Posterior vena cava (tissue), 2 donors: ENCODE results near the gene TBC1D22A. TPM values are rescaled to one million over a fixed set of nuclear protein-coding genes. Genes with fewer than 3 reads are reported as not detected.
"Not testable (repeated sequence)": the region's sequence is repeated elsewhere in the genome, so short reads cannot be mapped to it uniquely, and the experiment has no call there.

Experiments used
- DNase-seq: peaks from one replicate; pipeline ENCODE4 v3.0.0-alpha.2; 2020; ENCODE audit warnings: low spot score
- intact Hi-C, 2 donors: fragments of 100-400 bp; cut with DNase I; formaldehyde crosslinking; loops; one replicate each; pipeline versions ENCODE4 v1.14.1 to v1.14.2; 2022 to 2023
- total RNA-seq, 2 donors: library from RNA; stranded (reverse); fragmentation: NEBNext Ultra II Directional; extraction: Animal tissue kit (Norgen Biotek cat#: 25700); gene quantifications; one replicate each; pipeline ENCODE4 v1.2.1, GENCODE V29; 2021
- donor health status: DM: yes; HTN: yes; CAD: no.
- donor health status: DM: yes; HTN: yes; CAD: no.

TBC1D22A gene
- total RNA-seq, 2 donors from 2014 or later, result 19.3 to 21.7 TPM

DNA sequence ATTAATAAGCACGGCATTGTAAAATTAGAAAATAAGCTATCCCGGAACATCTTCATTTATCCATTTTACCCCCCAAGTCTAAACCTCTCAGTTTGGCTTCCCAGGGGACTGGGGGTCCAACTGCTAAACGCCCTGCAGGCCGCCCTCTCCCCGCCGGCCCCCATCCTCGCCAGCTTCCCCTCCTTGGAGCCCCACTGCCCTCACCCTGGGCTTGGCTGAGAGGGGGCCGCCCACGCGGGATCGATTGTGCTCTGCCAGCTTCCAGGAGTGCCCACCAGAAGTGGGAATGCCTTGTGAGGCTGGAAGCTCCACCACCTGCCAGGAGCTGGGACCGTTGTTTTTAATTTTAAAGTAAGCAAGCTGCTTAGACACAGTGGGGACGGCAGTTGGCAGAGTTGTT lies 353.5 kb downstream of the TBC1D22A start:
- intact Hi-C loops, result no loop called here
- DNase-seq, result peak; percentile 56

DNA sequence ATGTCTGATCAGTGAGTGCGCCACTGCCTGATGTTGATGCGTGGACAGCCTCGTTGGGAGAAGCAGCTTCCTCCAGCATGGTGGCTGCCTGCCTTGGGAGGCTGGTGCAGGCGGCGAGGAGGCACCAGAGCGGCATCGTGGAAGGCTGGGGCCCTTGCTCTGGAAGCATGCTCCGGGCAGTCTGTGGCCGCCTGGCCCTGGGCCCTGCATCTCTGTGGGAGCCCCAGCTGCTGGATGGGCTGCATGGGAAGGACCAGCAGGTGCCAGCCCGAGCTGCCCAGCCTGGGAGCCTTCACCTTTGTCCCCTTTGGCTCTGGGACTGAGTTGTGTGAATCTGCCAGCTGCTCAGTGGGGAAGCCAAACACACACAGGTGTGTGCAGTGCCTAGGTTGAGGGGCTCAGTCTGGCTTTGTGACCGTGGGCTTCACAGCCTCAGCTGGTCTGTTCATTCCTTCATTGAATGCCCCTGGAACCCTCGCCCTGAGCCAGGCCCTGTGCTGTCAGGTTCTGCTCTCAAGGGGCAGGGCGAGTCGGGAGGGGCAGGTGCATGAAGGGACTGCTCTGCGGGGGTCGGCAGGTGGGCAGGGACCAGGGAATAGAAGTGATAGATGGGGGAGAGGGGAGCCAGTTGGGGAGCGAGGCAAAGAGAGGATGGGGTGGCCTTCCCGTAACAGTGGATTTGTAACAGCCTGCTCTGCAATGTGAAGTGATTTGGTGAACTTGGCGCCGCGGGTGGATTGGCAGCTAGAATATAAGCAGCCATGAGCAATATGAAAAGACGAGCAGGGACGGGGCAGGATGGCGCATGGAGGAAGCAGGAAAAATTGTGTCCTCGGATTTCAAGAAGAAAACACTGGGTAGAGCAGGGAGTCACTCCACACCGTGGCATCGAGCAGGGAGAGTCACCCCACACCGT lies 354.2 kb downstream of the TBC1D22A start:
- intact Hi-C loops, result no loop called here
- no peak for DNase-seq

DNA sequence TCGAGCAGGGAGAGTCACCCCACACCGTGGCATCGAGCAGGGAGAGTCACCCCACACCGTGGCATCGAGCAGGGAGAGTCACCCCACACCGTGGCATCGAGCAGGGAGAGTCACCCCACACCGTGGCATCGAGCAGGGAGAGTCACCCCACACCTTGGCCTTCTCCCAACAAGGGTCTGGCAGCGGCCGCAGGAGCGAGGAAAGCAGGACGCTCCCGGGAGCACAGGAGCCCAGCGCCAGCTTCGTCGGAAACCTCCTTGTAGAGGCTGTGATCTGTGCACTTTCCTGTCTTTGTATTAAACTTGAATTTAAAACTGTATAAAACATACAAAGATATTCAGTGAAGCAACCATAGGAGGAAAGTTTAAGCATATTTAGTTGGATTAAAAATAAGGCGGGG lies 355.0 kb downstream of the TBC1D22A start:
- intact Hi-C loops, DNase-seq: not testable (repeated sequence)

DNA sequence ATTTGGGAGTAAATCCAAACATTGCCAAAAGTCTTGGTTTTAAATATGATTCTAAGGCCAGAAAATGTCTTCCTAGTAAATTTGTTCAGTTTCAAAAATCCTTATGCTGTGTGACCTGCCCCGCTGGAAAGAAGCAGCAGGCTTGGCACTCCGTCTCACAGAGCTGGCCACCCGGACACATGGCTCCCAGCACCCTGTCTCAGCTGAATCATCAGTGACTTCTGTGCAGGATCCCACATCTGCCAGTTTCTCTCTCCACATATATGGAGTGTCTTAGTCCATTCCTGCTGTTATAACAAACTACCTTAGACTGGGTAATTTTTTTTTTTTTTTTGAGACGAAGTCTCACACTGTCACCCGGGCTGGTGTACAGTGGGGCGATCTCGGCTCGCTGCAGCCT lies 356.7 kb downstream of the TBC1D22A start:
- intact Hi-C loops, result no loop called here
- DNase-seq, result no peak

DNA sequence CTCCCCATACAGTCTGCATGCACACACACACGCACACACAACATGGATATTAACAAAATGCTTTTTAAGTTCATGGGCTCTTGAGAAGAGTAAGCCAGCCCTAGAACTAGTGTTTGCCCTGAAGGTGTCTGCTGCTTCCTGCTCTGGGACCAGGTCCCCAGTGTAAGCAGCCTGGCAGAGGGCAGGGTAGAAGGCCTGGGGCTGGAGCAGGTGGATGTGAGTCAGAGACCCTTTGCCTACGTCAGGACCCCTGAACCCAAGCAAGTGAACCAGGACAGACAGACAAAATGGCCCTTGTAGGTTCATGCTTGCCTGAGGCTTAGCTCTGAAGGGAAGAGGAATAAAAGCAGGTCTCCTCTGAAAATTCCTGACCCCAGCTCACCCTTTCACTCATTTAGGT lies 357.9 kb downstream of the TBC1D22A start:
- intact Hi-C loops, result loop anchor here in 1 of 2 donors (2.0 kb wide), 1 partner anchor 20 kb away; no protein-coding TSS in a partner anchor
- no peak for DNase-seq

DNA sequence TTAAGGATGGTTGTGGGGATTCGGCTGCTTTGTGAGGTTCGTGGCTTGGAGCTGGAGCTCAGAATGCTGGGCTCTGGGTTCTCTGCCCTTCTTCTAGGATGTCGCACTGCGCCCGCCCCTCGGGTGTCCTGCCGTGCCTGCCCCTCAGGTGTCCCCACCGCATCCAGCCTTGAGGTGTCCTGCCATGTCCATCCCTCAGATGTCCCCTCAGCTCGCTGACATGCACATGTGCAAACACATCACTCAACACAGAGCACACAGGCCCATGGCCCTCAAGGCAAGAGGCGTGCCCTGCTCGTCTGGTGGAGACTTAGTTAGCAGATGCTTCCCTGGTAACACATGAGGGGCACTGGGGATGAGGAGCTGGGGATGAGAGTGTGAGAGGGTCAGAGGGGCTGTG lies 359.3 kb downstream of the TBC1D22A start:
- intact Hi-C loops, result loop anchor here in 1 of 2 donors (2.0 kb wide), 1 partner anchor 19 kb away; no protein-coding TSS in a partner anchor
- DNase-seq, result no peak

DNA sequence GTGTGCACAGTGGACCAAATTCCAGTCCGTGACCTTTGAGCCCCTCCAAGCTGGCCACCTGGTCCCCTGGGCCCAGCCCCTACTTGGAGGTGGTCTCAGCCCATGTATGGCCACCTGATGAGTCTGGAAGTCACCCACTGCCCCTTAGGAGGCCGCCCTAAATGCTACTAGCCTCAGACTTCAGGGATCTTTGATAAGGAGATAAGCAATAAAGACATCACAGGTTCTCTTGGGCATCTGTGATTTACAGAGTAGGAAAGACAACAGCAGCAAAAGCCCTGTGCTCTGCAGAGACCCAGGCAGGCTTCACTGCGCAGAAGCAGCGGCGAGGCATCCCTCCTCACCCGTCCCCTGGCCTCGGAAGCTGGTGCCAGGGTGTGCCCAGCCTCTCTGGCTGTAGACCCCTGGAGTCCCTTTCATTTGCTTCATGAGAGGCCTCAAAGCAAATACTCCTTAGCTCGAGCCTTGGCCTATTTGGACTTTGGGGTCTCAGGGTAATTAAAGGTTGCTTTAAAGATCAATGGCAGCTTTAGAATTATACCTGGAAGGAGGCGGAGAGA lies 360.1 kb downstream of the TBC1D22A start:
- intact Hi-C loops, result no loop called here
- peak; percentile 54 for DNase-seq

DNA sequence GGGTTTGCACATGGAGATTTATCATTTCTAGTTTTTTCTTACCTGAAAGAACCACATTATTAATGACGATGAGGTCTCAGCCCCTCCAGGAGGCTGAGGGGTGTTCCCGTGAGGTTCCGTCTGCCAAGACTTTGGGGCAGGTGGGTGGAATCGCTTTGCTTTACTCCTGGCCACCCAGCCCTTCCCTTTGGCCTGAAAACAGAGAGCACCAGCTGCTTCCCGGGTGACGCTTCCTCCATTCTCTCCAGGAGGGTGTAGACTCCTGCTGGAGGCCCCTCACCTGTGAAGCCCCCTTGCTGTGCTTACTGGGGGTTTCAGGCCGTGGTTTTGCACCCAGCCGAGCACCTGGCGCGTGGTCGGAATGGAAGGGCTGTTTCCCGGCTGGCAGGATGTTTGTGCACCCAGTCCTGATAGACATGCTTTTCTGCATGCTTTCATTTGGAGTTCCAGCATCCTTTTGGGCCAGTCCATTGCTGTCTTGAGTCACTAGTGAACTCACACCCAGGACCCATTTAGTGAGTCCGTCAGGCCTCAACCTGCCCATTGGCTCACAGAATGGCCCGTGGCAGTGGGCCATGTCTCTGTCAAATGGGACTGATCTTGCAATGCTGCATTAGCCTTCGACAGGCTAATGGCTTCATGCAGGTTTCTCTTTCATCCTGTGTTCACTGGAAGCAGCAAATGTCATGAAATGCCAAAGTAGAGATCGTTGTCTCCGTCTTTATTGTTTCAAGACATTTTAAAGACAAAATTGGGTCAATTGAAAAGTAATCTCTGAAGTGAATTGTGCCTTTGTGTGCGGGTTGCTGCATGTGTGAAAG lies 360.8 kb downstream of the TBC1D22A start:
- peak; percentile 43 for DNase-seq
- intact Hi-C loops, result no loop called here

DNA sequence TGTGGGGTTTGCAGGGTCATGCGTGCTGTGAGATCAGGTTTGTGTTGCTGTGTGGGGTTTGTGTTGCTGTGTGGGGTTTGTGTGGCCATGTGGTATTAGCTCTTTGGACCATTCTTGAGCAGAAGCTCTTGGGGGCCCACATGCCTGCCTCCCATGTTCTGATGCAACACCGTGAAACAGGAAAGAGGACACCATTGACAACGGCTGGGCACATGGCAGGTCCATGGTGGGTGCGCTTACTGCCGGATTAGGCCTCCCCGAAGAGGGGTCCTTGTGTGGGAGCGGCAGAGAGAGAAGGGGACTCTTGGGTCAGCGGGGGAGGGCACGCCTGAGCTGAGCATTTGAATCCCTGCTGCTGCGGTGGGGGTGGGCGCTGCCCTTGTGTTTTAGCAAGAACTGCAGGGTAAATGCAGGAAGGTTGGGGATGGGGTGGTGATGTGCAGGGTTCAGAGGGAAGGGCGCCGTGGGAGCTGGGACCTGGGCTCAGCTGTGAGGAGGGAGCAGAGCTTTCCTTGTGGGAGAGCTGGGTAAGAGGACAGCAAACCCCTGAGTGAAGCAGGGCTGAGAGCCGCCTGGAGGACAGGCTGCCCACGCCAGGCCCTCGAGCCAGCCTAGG lies 361.5 kb downstream of the TBC1D22A start:
- intact Hi-C loops, result loop anchor here in 1 of 2 donors (2.0 kb wide), 1 partner anchor 309 kb away; no protein-coding TSS in a partner anchor
- DNase-seq, result no peak

DNA sequence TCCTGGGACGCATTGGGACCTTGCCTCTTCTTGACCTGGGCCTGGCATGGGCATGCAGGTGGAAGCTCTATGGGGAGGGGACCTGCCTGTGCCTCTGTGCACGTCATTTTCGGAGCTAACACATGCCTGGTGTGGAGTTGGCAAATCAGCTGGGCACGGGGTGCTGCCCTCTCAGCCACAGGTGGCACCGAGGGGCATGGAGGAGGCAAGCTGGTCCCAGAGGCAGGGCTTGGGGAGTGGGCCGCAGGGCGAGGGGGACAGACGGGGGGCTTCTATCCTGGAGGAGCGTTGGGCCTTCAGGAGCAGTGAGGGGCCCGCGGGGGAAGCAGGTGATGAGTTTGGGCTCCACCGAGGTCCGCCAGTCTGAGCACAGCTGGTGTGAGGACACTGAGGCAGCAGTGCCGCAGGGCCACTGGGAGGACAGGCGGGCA lies 362.0 kb downstream of the TBC1D22A start:
- intact Hi-C loops, result loop anchor here in 1 of 2 donors (2.0 kb wide), 1 partner anchor 310 kb away; no protein-coding TSS in a partner anchor
- peak; percentile 74 for DNase-seq

DNA sequence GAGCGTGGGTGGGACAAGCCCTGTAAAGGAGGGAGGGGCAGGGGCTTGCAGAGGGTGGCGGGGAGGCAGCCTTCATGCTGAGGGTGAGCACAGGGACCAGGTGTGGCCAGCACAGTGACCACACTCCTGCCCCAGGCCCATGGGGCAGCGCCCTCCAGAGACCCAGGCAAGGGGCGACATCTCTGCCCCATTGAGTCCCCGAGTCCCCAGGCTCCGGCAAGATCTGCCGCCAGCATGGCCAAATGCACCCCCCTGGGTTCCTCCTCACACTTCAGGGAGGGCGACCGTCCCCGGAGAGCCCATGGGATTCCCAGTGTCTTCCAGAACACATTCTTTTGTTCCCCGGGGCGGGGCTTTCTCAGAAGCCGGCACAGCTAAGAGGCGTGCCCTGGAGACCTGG lies 362.5 kb downstream of the TBC1D22A start:
- peak; percentile 79 for DNase-seq
- intact Hi-C loops, result loop anchor here in 1 of 2 donors (2.0 kb wide), 1 partner anchor 310 kb away; no protein-coding TSS in a partner anchor

DNA sequence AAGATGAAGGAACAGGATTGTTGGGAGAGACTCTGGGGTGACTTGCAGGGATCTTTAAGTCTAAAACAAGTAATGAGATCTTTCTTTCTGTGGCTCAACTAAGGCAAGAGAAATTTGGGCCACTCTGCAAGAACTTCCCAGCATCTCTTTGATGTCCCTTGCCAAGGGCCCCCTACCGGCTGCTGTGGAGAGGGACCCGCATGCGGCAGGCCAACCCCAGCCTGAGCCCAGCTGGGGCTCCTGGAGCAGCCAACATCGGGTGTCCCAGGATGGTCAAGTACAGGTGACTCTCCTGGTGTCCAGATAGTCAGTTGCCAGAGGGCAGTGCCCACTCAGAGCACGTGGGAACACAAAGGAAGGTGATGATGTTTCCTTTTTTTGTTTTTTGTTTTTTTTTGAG lies 363.2 kb downstream of the TBC1D22A start:
- DNase-seq, result peak; percentile 64
- intact Hi-C loops, result loop anchor here in 1 of 2 donors (2.0 kb wide), 1 partner anchor 311 kb away; no protein-coding TSS in a partner anchor

DNA sequence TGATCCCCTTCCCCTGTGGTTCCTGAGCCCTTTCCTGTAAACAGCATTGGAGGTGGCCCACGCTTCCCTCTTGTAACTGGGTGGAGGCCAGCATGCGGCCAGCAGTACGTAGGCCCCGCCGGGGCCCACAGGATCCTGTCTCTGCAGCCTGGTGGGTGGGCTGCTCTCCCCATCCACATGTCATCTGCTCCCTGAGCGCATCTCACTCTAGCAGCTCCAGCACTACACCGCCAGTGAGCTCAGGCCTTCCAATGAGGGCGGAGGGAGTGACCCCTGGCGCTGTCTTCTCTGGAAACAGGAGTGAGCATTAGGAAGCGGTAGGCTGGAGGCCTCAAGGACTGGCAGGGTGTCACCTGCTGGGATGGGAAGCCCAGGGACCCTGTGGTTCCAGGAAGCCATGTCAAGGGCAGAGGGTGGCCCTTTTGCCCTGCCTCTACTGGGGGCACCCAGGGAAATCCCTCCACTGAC lies 363.9 kb downstream of the TBC1D22A start:
- DNase-seq, result peak; percentile 66
- intact Hi-C loops, result no loop called here

DNA sequence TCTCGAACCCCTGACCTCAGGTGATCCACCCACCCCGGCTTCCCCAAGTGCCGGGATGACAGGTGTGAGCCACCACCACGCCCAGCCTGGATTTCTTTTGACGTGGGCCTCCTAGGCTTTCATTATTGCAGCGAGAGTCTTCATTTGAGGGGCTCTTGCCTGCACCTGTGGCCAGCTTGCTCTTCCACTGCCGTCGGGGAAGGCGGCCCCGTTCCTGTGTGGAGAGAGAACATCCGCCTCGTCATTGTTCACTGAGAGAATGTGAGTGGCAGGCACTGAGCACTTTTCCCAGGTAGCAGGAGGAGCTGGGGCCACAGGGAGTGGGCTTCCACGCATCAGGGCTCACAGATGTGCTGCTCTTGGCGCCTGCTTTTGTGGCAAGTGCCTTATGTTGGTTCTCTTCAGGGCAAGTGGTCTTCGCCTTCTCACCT lies 365.0 kb downstream of the TBC1D22A start:
- intact Hi-C loops, result no loop called here
- DNase-seq, result peak; percentile 73

DNA sequence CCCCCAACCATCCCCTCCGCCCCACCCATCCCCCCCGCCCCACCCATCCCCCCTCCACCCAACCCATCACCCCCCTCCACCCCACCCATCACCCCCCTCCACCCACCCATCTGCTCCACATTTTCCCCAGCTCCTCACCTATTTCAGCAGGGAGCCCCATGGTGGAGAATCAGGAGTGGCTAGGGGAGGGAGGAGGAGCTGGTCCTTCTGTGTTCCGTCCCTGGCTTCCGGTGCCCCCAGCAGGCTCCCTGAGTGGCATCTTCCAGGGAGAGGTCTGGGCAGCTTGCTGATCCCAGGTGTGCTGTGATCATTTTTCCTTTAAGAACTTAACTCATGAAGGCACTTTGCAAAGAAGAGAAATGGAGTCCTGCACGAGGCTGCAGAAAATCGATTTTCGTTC lies 365.8 kb downstream of the TBC1D22A start:
- DNase-seq, result peak; percentile 38
- intact Hi-C loops, result no loop called here

DNA sequence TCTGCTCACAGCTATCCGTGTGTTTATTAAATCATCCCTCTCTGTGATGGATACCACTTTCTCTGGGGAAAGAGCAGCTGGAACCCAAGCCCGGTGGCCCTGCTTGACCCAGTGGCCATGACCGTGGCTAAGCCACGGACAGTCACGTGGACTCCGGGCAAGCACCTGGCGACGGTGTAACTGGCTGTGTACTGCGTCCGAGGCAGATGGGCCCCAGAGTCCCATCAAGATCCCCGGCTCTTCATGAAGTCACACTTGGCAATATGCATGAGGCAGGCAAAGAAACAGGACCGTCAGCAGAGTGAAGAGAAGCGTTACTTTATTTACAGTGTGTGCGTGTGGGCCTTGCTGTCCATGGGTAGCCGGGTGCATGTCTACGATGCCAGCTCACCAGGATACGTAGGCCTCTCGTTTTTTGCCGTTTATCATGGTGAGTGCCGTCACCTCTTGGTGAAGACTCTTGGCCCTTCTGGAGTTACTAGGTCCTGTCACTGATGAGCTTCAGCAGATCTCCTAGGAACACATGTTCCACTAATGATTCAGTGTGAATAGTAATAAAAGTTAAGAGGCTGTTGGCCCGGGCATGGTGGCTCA lies 366.3 kb downstream of the TBC1D22A start:
- DNase-seq, result peak; percentile 34

DNA sequence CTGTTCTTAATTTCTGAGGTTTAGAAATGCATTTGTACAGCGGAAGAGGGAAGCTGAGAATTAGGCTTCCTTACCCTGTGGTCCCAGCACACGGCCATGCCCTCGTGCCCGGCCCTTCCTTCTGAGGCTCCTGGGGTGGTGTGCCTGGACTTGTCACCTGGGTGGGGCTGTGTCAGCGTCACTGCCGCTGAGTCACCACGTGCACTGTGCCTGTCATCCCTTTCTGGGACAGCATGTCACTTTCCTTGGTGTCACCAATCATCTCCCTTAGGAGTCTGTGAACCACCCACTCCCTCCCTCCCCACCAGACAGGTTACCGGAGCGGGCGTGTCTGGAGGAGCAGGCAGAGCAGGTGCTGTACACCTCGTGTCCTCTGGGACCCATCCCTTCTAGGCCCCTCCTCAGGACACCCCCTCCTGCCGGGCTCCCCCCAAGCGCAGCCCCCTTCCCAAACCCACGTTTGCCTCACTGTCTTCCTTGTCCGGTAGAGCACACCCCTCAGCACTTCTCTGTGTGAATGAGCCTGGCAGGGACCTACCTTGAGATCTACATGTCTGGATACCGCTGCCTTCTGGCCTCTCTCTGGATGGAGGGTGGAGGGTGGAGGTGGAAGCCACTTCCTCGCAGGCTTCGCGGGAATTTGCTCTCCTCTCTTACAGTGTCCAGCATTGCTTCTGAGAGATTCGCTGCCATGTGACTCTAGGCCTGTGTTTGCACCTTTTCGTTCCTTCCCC lies 367.6 kb downstream of the TBC1D22A start:
- intact Hi-C loops, result no loop called here
- peak; percentile 42 for DNase-seq

More for the DNA sequence above, 366.3 kb downstream of the TBC1D22A start:
- intact Hi-C loops, result no loop called here
